Activated T-cell treated with anti-CD3 and anti-CD28 coated beads, Interleukin-2, amount 50 U/mL, for 24 hours (primary cell): ENCODE data around the gene TSPAN18.

Experiments used
- DNase-seq: peaks from one replicate; pipeline ENCODE4 v3.0.0-alpha.2; 2020
- H3K27ac Mint-ChIP-seq: 2 replicates; pipeline ENCODE4 v1.8.0; 2020; ENCODE audit warnings: mild to moderate bottlenecking, mixed read lengths
- H3K27me3 Mint-ChIP-seq: 2 replicates; pipeline ENCODE4 v1.8.0; 2020; ENCODE audit warnings: mixed read lengths
- H3K36me3 Mint-ChIP-seq: 2 replicates; pipeline ENCODE4 v1.8.0; 2020; ENCODE audit warnings: low read depth, mixed read lengths
- H3K4me1 Mint-ChIP-seq: 2 replicates; pipeline ENCODE4 v1.8.0; 2020; ENCODE audit warnings: low read depth, mixed read lengths
- H3K4me3 Mint-ChIP-seq: 2 replicates; pipeline ENCODE4 v1.8.0; 2020; ENCODE audit warnings: mild to moderate bottlenecking, moderate library complexity, mixed read lengths
- H3K9me3 Mint-ChIP-seq: 2 replicates; pipeline ENCODE4 v1.8.0; 2020; ENCODE audit warnings: mixed read lengths

The TSPAN18 gene

GRCh38 chr11:44943118-44943517 is 216.4 kb downstream of the TSPAN18 start:
- H3K36me3 Mint-ChIP-seq = no peaks in the 10 kb centered on the region
- H3K4me1 Mint-ChIP-seq = peaks cover 24% of the 10 kb centered on the region
- H3K4me3 Mint-ChIP-seq = no peak overlapping the region
- peak overlapping the region; percentile 63 for H3K27ac Mint-ChIP-seq
- H3K9me3 Mint-ChIP-seq = no peaks in the 10 kb centered on the region
- no peaks in the 10 kb centered on the region for H3K27me3 Mint-ChIP-seq
- peak; percentile 54 for DNase-seq

- no peak for DNase-seq
- Mint-ChIP-seq H3K4me1 (peaks cover 25% of the 10 kb centered on the region), H3K9me3 (no peaks in the 10 kb centered on the region), H3K4me3 (no peak overlapping the region), H3K27ac (no peak overlapping the region), H3K27me3 (peaks cover under 1% of the 10 kb centered on the region), H3K36me3 (no peaks in the 10 kb centered on the region)
Observed at GRCh38 chr11:44943696-44944095, 216.9 kb downstream of the TSPAN18 start.

- no peak overlapping the region for H3K4me3 Mint-ChIP-seq
- no peaks in the 10 kb centered on the region for H3K9me3 Mint-ChIP-seq
- H3K27ac Mint-ChIP-seq = no peak overlapping the region
- H3K4me1 Mint-ChIP-seq = peaks cover 30% of the 10 kb centered on the region
- no peaks in the 10 kb centered on the region for H3K36me3 Mint-ChIP-seq
- H3K27me3 Mint-ChIP-seq = peaks cover 7% of the 10 kb centered on the region
- DNase-seq = no peak
Observed at GRCh38 chr11:44944181-44944852, 217.6 kb downstream of the TSPAN18 start.

GRCh38 chr11:44944853-44945235 is 218.1 kb downstream of the TSPAN18 start:
- no peak overlapping the region for H3K27ac Mint-ChIP-seq
- no peaks in the 10 kb centered on the region for H3K9me3 Mint-ChIP-seq
- peaks cover 30% of the 10 kb centered on the region for H3K4me1 Mint-ChIP-seq
- peaks cover 7% of the 10 kb centered on the region for H3K27me3 Mint-ChIP-seq
- H3K36me3 Mint-ChIP-seq = no peaks in the 10 kb centered on the region
- H3K4me3 Mint-ChIP-seq = no peak overlapping the region
- DNase-seq = no peak

- no peak for DNase-seq
- H3K4me3 Mint-ChIP-seq = no peak overlapping the region
- peaks cover 30% of the 10 kb centered on the region for H3K4me1 Mint-ChIP-seq
- H3K9me3 Mint-ChIP-seq = no peaks in the 10 kb centered on the region
- no peaks in the 10 kb centered on the region for H3K36me3 Mint-ChIP-seq
- peaks cover 7% of the 10 kb centered on the region for H3K27me3 Mint-ChIP-seq
- H3K27ac Mint-ChIP-seq = no peak overlapping the region
Observed at GRCh38 chr11:44945666-44946065, 218.9 kb downstream of the TSPAN18 start.

GRCh38 chr11:44946263-44946662 is 219.5 kb downstream of the TSPAN18 start:
- no peak overlapping the region for H3K27ac Mint-ChIP-seq
- no peaks in the 10 kb centered on the region for H3K36me3 Mint-ChIP-seq
- no peak overlapping the region for H3K4me3 Mint-ChIP-seq
- peaks cover 7% of the 10 kb centered on the region for H3K27me3 Mint-ChIP-seq
- no peaks in the 10 kb centered on the region for H3K9me3 Mint-ChIP-seq
- no peak for DNase-seq
- peaks cover 32% of the 10 kb centered on the region for H3K4me1 Mint-ChIP-seq

- H3K27me3 Mint-ChIP-seq = peaks cover 7% of the 10 kb centered on the region
- no peaks in the 10 kb centered on the region for H3K9me3 Mint-ChIP-seq
- H3K4me1 Mint-ChIP-seq = peaks cover 31% of the 10 kb centered on the region
- H3K36me3 Mint-ChIP-seq = no peaks in the 10 kb centered on the region
- no peak overlapping the region for H3K4me3 Mint-ChIP-seq
- DNase-seq = no peak
- H3K27ac Mint-ChIP-seq = no peak overlapping the region
Observed at GRCh38 chr11:44947114-44947513, 220.4 kb downstream of the TSPAN18 start.

GRCh38 chr11:44948155-44948554 is 221.4 kb downstream of the TSPAN18 start:
- no peak for DNase-seq
- no peaks in the 10 kb centered on the region for H3K9me3 Mint-ChIP-seq
- H3K27ac Mint-ChIP-seq = no peak overlapping the region
- H3K4me1 Mint-ChIP-seq = peaks cover 21% of the 10 kb centered on the region
- no peak overlapping the region for H3K4me3 Mint-ChIP-seq
- H3K36me3 Mint-ChIP-seq = no peaks in the 10 kb centered on the region
- H3K27me3 Mint-ChIP-seq = peaks cover 7% of the 10 kb centered on the region

GRCh38 chr11:44949160-44950030 is 222.6 kb downstream of the TSPAN18 start:
- Mint-ChIP-seq H3K27ac (peak overlapping the region; percentile 14), H3K4me1 (peaks cover 9% of the 10 kb centered on the region), H3K9me3 (no peaks in the 10 kb centered on the region), H3K27me3 (peaks cover 7% of the 10 kb centered on the region), H3K4me3 (peak overlapping the region; percentile 77), H3K36me3 (no peaks in the 10 kb centered on the region)
- peak; percentile 65 for DNase-seq

GRCh38 chr11:44950031-44950624 is 223.4 kb downstream of the TSPAN18 start:
- Mint-ChIP-seq H3K36me3 (no peaks in the 10 kb centered on the region), H3K9me3 (no peaks in the 10 kb centered on the region), H3K4me1 (peaks cover 12% of the 10 kb centered on the region), H3K27ac (no peak overlapping the region), H3K4me3 (peak overlapping the region; percentile 77), H3K27me3 (peaks cover 7% of the 10 kb centered on the region)
- DNase-seq = peak; percentile 63

- H3K36me3 Mint-ChIP-seq = no peaks in the 10 kb centered on the region
Observed at GRCh38 chr11:44950625-44951476, 224.1 kb downstream of the TSPAN18 start, which contains the start of gene TP53I11. TP53I11 (minus strand) TSS chr11:44950883; CDS start chr11:44938335, 12,548 bp downstream.

GRCh38 chr11:44952082-44952481 is 225.3 kb downstream of the TSPAN18 start:
- Mint-ChIP-seq H3K4me3 (no peak overlapping the region), H3K9me3 (no peaks in the 10 kb centered on the region), H3K36me3 (no peaks in the 10 kb centered on the region), H3K27ac (no peak overlapping the region), H3K4me1 (peaks cover 17% of the 10 kb centered on the region), H3K27me3 (peaks cover 11% of the 10 kb centered on the region)
- no peak for DNase-seq

More at GRCh38 chr11:44950625-44951476, 224.1 kb downstream of the TSPAN18 start, which contains the start of gene TP53I11:
- DNase-seq = peak; percentile 81
- no peaks in the 10 kb centered on the region for H3K9me3 Mint-ChIP-seq
- H3K4me3 Mint-ChIP-seq = peak within 1 kb of the TSS; percentile 77
- H3K27ac Mint-ChIP-seq = no peak within 1 kb of the TSS
- H3K27me3 Mint-ChIP-seq = peaks cover 7% of the 10 kb centered on the region
- H3K4me1 Mint-ChIP-seq = peaks cover 17% of the 10 kb centered on the region

GRCh38 chr11:44952500-44953260 is 225.9 kb downstream of the TSPAN18 start:
- Mint-ChIP-seq H3K9me3 (no peaks in the 10 kb centered on the region), H3K4me3 (no peak overlapping the region), H3K36me3 (no peaks in the 10 kb centered on the region), H3K27ac (peak overlapping the region; percentile 33), H3K27me3 (peaks cover 11% of the 10 kb centered on the region), H3K4me1 (peaks cover 17% of the 10 kb centered on the region)
- no peak for DNase-seq
